Measurements from ENCODE around the gene ADAM12.
"Not testable (repeated sequence)": the region's sequence is repeated elsewhere in the genome, so short reads cannot be mapped to it uniquely, and the experiment has no call there.

ADAM12 gene

GRCh38 chr10:126075009-126075408 is 313.3 kb downstream of the ADAM12 start:
- no peak for DNase-seq

DNA sequence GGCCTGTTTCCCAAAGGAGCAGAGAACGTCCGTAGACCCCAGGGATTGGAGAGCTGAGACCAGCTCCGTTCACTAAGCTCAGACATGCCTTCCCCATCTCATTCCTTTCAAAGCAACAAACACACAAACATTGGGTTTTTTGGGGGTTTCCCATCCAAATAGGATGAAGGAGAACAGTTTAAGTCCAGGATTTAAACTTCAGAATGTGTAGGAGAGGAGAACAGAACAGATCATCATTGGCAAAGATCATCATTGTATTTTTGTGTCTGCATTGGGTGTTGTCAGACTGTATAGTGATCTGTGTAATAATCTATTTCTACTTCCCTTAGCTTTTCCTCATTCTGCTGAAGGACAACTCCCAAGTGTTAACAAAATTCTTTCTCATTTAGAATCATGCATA is 314.0 kb downstream of the ADAM12 start:
- DNase-seq = no peak

GRCh38 chr10:126073606-126074005 is 314.7 kb downstream of the ADAM12 start:
- peak; percentile 69 for DNase-seq

DNA sequence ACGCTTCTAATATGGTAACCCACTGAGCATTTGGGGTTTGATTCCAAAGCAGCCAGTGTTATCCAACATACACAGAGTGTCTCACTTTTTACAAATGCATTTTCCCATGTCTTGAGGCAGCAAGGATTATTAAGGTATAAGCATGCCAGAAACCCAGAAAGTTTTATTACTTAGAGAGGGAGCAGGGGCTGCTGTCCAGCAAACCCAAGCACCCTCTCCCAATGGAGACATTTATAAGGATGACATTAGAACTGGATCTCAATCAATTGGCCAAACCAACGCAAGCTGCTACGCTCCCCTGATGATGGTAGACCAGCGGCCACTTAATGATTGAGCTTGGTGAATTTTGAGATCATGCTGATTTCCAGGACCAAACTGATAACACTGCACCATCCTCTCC is 315.7 kb downstream of the ADAM12 start:
- DNase-seq = no peak

- DNase-seq = no peak
Observed at GRCh38 chr10:126070476-126071215, 317.6 kb downstream of the ADAM12 start.

- DNase-seq = no peak
Observed at GRCh38 chr10:126068322-126068721, 320.0 kb downstream of the ADAM12 start.

DNA sequence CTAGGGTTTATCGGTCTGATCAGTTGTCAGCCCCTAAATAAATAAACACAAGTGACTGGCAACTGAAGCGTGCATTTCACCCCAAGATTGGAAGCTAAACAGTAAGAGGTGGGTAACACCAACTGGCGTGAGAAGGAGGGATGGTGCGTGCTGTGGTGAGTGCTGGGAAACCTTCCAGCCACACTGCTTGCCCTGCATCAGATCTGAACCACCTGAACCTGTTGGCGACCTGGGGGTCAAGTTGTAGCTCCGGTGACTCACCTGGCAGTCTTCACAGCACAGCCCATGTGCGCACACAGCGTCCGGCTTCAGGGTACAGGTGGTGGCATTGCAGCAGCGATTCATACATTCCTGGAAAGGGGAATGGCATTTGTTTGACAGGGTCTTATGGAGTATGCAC is 321.8 kb downstream of the ADAM12 start:
- no peak for DNase-seq

DNA sequence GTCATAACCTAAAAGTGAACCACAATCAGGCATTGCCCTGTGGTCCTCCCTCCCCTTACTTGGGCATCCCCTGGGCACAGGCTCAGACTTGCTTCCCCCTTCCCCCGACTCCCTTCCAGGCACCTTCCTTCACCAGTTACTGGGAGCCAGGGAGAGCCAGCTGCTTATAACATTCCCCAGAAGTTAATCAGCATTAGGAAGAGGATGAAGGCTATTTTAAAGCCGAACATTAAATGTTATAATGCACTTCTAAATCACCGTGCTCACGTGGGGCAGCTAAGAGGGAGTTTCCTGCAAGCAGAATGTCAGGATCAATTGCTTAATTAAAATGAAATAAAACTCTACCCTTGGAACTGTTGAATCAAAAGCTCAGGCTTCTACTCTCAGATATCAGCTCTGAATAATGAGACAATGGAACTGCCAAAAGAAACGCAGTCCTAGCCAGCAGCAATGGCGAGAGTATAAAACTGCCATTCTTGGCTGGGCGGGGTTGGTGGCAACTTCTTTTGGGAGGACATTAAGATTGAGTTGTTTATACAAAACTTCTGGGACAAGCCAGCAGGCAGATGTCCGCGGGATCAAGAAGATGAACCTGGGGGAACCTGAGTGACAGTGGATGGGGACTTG is 322.4 kb downstream of the ADAM12 start:
- no peak for DNase-seq

- no peak for DNase-seq
Observed at GRCh38 chr10:126064512-126064911, 323.8 kb downstream of the ADAM12 start.

DNA sequence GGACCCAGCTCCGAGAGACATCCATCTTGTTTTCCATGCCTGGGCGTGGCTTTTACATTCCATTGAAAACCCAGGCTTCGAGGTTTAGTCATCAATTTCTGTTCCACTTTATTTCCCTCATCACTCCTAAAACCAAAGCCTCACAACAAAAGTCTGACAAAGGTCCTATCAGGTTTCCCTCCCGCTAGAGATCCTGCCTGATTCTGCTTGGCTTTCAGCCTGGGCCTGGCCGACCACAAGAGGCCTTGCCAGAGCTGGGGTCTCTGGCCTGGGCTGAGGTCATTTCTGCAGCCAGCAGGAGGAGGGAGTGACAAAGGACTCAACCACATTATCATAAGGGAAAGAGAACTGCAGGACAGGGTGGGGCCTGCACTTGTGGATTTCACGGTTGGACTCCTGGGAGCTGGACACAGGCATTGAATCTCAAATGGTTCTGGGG is 324.9 kb downstream of the ADAM12 start:
- peak; percentile 90 for DNase-seq

- peak; percentile 99 for DNase-seq
Observed at GRCh38 chr10:126062131-126063032, 325.9 kb downstream of the ADAM12 start.

DNA sequence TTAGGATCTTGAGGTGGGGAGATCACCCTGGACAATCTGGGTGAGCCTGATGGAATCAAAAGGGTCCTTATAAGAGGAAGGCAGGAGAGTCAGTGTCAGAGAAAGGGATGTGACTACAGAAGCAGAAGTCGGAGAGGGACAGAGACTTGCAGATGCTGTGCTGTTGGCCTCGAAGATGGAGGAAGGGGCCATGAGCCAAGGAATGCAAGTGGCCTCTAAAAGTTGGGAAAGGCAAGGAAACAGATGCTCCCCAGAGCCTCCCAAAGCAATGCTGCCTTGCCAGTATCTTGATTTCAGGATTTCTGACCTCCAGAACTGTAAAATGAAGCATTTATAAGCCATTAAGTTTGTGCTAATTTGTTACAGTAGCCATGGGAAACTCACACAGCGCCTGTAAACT is 326.8 kb downstream of the ADAM12 start:
- no peak for DNase-seq

- peak; percentile 95 for DNase-seq
Observed at GRCh38 chr10:126060261-126060931, 327.9 kb downstream of the ADAM12 start.

DNA sequence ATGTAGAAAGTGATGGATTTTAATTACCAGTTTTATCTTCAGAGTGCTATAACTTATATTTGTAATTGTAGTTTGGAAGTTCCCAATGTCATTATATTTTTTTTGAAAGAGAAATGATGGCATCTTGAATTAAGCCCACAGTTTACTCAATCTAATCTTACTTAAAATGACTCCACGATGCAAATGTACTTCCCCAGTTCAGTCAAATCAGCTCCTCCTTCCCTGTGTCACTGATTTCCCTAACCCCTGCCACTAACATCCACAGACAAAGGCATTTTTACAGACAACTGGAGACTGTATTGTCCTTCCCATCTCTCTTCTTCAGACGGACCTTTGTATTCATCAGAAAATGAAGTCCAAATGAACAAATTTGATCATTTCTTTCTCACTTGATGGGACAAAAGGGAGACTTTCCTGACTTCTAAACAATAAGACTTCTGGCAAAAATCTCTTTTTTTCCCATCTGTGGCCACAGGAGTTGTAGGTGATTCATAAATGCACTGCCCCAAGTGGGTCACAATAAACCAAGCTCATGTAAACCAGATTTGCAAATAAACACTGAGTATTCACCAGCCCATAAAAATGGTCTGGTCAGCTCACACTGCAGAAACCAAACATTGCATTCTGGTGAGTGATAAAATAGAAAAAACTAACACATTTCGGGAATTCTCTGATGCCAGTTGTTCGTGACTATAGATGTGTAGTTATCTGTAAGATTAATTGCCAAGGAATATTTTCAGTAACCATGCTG is 329.0 kb downstream of the ADAM12 start:
- peak; percentile 84 for DNase-seq

GRCh38 chr10:126058507-126058906 is 329.8 kb downstream of the ADAM12 start:
- DNase-seq = no peak

GRCh38 chr10:126058104-126058503 is 330.2 kb downstream of the ADAM12 start:
- no peak for DNase-seq

- no peak for DNase-seq
Observed at GRCh38 chr10:126057494-126057893, 330.8 kb downstream of the ADAM12 start.

GRCh38 chr10:126054191-126054590 is 334.1 kb downstream of the ADAM12 start:
- no peak for DNase-seq

GRCh38 chr10:126052171-126052570 is 336.1 kb downstream of the ADAM12 start:
- peak; percentile 20 for DNase-seq

GRCh38 chr10:126049759-126050700 is 338.2 kb downstream of the ADAM12 start:
- DNase-seq = peak; percentile 72

DNA sequence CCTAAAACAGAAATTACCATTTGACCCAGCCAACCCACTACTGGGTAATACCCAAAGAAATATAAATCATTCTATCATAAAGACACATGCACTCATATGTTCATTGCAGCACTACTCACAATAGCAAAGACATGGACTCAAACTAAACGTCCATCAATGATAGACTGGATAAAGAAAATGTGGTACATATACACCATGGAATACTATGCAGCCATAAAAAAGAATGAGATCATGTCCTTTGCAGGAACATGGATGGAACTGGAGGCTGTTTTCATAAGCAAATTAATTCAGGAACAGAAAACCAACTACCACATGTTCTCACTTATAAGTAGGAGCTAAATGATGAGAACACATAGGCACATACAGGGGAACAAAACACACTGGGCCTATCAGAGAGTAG is 340.5 kb downstream of the ADAM12 start:
- DNase-seq = not testable (repeated sequence)
